Stimulated activated naive B cell treated with anti-CD40 and anti-IgM and Interleukin-4, amounts not matched to agents 10 μg/mL and 1 μg/mL and 100 μg/mL, for 72 hours (primary cell): ENCODE measurements around the gene HM13.
A peak's percentile ranks its signal among the peaks of the same experiment; 100 is the strongest.
"Not testable (repeated sequence)": the region's sequence is repeated elsewhere in the genome, so short reads cannot be mapped to it uniquely, and the experiment has no call there.

Experiments used
- ATAC-seq, 2 donors: fragments of 150-1000 bp; cut with Tn5 transposase; replicated peaks; 2 replicates each; pipeline ENCODE4 v1.10.0; 2021; ENCODE audit warnings: moderate library complexity in 1 of 2
- DNase-seq: peaks from one replicate; pipeline ENCODE4 v3.0.0; 2021
- H3K27ac Mint-ChIP-seq: one replicate; pipeline ENCODE4 v1.8.0; 2022; ENCODE audit warnings: mild to moderate bottlenecking, mixed read lengths
- H3K27me3 Mint-ChIP-seq, 2 donors: one replicate each; pipeline ENCODE4 v1.8.0; 2022; ENCODE audit warnings: mixed read lengths in 2 of 2
- H3K36me3 Mint-ChIP-seq, 2 donors: one replicate each; pipeline ENCODE4 v1.8.0; 2022; ENCODE audit warnings: mixed read lengths in 2 of 2, mild to moderate bottlenecking in 1 of 2
- H3K4me1 Mint-ChIP-seq, 2 donors: one replicate each; pipeline ENCODE4 v1.8.0; 2022; ENCODE audit warnings: mixed read lengths in 2 of 2, mild to moderate bottlenecking in 1 of 2
- H3K4me3 Mint-ChIP-seq, 2 donors: one replicate each; pipeline ENCODE4 v1.8.0; 2022; ENCODE audit warnings: mild to moderate bottlenecking in 2 of 2, mixed read lengths in 2 of 2, moderate library complexity in 1 of 2
- H3K9me3 Mint-ChIP-seq, 2 donors: one replicate each; pipeline ENCODE4 v1.8.0; 2022; ENCODE audit warnings: mixed read lengths in 2 of 2, mild to moderate bottlenecking in 1 of 2

The HM13 gene

DNA sequence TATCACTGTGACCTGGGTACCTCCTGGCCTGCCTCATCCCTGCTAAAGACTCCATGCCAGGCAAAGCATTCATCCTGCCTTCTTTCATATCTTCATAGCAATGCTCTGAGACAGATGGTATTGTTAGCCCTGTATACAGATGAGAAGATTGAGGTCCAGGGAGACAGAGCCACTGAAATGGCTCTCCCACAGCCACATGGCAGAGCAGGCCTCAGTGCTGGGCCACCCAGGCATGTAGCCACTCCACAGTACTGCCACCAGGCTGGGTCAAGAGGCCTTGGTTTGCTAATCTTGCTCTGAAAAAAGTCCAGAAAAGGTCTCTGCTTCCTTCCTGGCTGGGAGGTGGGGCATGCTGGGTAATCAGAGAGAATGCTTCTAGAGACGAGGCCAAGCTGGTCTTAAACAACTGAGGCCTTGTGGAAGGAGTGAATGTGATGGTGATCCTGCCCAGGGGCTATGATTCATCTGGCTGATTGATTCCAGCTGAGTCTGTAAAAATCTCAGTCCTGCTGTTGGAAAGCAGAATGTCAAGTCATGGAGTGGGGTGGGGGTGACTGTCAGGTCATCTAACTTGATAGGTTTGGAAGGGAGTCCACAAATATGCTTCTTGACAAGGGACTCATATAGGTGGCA lies 29.8 kb downstream of the HM13 start:
- Mint-ChIP-seq H3K27ac (no peak overlapping the region), H3K9me3 (no peaks in the 10 kb centered on the region), H3K36me3 (peaks cover 31 to 61% of the 10 kb centered on the region in 2 donors), H3K27me3 (no peaks in the 10 kb centered on the region), H3K4me1 (peaks cover 19 to 24% of the 10 kb centered on the region in 2 donors), H3K4me3 (no peak overlapping the region)
- DNase-seq = no peak
- no peak for ATAC-seq

DNA sequence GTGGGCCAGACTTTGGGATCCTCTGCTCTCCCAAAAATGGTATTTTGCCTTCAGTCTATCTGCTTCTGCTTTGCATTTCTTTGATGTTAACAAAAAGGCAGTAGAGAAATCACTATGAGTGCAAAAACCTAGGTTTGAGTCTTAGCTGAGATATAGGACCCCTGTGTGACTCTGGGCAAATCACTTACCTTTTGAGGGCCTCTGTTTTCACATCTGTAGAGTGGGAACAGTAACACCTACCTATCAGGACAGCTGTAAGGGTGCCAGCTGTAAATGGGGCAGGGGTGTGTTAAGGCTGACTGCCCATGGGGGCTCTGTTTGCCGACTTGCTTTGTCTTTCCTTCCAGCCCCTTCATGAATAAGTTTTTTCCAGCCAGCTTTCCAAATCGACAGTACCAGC lies 30.4 kb downstream of the HM13 start:
- H3K4me3 Mint-ChIP-seq = no peak overlapping the region
- H3K27me3 Mint-ChIP-seq = no peaks in the 10 kb centered on the region
- H3K9me3 Mint-ChIP-seq = no peaks in the 10 kb centered on the region
- peaks cover 21 to 27% of the 10 kb centered on the region in 2 donors for H3K4me1 Mint-ChIP-seq
- H3K36me3 Mint-ChIP-seq = peaks cover 35 to 64% of the 10 kb centered on the region in 2 donors
- DNase-seq (no peak), ATAC-seq (no peak)
- H3K27ac Mint-ChIP-seq = no peak overlapping the region

DNA sequence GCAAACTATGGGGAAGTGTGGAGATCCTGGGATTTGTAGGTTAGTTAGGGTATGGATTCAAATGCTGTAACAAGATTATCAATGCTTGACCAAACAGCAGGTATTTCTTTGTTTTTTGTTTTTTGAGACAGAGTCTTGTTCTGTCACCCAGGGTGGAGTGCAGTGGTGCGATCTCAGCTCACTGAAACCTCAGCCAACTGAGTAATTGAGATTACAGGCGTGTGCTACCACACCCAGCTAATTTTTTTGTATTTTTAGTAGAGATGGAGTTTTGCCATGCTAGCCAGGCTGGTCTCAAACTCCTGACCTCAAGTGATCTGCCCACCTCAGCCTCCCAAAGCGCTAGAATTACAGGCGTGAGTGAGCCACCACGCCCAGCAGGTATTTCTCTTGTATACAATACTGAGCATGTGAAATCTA lies 31.4 kb downstream of the HM13 start:
- not testable (repeated sequence) for H3K9me3 Mint-ChIP-seq, DNase-seq, H3K27ac Mint-ChIP-seq, ATAC-seq, H3K27me3 Mint-ChIP-seq, H3K4me3 Mint-ChIP-seq
- H3K4me1 Mint-ChIP-seq = peaks cover 21 to 32% of the 10 kb centered on the region in 2 donors
- peaks cover 42 to 66% of the 10 kb centered on the region in 2 donors for H3K36me3 Mint-ChIP-seq

DNA sequence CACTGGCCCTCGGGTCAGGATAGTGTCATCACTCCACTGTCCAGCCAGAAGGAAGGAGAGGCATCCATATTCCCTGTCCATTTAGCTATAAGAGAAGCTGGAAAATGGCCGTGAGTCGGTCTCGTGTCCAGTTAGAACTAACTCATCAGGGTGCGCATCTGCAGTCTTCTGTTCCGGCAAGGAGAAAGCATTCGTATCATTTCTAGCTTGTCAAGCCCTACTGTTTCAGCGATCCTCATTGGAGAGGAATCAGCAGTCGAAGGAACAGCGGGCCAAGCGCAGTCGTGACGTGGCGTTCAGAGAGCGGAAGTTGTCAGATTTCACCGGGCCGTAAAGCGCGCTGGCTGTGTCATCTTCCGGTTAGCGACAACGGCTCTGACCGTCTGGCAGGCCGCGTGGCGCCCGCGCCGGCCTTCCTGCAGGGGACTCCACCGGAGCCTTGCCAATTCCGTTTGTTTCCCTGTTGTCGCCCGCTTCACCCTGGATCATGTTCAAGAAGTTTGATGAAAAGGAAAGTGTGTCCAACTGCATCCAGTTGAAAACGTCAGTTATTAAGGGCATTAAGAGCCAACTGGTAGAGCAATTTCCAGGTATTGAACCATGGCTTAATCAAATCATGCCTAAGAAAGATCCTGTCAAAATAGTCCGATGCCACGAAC lies 32.9 kb downstream of the HM13 start:
- ATAC-seq = peak; percentile 86
- no peaks in the 10 kb centered on the region for H3K27me3 Mint-ChIP-seq
- no peaks in the 10 kb centered on the region for H3K9me3 Mint-ChIP-seq
- H3K4me1 Mint-ChIP-seq = peaks cover 19 to 25% of the 10 kb centered on the region in 2 donors
- H3K4me3 Mint-ChIP-seq = peak overlapping the region; percentile 91 to 93
- peaks cover 50 to 74% of the 10 kb centered on the region in 2 donors for H3K36me3 Mint-ChIP-seq
- DNase-seq = peak; percentile 73
- peak overlapping the region; percentile 97 for H3K27ac Mint-ChIP-seq

DNA sequence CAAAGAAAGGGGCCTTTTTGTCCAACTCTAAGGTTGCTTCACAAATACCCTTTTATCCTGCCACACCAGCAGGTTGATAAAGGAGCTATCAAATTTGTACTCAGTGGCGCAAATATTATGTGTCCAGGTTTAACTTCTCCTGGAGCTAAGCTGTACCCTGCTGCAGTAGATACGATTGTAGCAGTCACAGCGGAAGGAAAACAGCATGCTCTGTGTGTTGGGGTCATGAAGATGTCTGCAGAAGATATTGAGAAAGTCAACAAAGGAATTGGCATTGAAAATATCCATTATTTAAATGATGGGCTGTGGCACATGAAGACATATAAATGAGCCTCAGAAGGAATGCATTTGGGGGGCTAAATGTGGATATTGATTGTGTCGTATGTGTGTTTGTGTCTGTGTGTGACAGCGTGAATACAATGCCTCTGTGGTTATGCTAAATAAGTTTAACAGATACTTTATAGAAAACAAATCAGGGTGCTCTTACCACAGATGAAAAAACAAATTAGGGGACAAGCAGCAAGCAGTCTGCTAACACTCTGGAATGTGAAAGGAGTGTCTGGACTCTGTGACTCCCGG lies 33.6 kb downstream of the HM13 start:
- peak in 1 of 2 donors; percentile 20 for ATAC-seq
- Mint-ChIP-seq H3K4me3 (peak overlapping the region; percentile 91 to 93), H3K4me1 (peaks cover 14 to 19% of the 10 kb centered on the region in 2 donors), H3K36me3 (peaks cover 53 to 75% of the 10 kb centered on the region in 2 donors), H3K27me3 (no peaks in the 10 kb centered on the region), H3K27ac (peak overlapping the region; percentile 97), H3K9me3 (no peaks in the 10 kb centered on the region)
- no peak for DNase-seq

DNA sequence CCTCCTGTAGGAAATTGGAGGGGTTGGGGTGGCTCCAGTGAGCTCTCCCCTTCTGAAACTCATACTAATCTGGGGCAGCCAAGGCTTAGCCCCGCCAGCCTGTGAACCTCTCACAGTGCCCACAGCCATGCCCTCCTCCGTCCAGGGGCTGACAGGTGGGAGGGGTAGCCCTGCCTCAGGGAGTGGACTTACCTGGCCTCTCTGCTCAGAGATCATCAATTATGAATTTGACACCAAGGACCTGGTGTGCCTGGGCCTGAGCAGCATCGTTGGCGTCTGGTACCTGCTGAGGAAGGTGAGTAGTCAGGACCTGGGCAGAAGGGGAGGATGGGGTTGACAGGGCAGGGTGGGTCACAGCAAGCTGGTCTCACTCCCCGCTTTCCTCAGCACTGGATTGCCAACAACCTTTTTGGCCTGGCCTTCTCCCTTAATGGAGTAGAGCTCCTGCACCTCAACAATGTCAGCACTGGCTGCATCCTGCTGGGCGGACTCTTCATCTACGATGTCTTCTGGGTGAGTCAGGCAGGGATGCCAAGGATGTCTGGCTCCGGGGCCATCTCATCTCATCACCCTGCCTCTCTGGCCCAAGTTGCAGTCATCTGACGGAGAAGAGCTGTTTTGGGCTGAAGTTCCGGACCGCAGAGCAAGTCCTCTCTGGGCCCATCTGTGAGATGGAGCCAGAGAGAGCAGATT lies 34.7 kb downstream of the HM13 start:
- no peaks in the 10 kb centered on the region for H3K27me3 Mint-ChIP-seq
- H3K4me3 Mint-ChIP-seq = peak overlapping the region; percentile 91 to 93
- H3K27ac Mint-ChIP-seq = peak overlapping the region; percentile 97
- peaks cover 12 to 15% of the 10 kb centered on the region in 2 donors for H3K4me1 Mint-ChIP-seq
- H3K36me3 Mint-ChIP-seq = peaks cover 51 to 70% of the 10 kb centered on the region in 2 donors
- ATAC-seq (no peak), DNase-seq (no peak)
- H3K9me3 Mint-ChIP-seq = no peaks in the 10 kb centered on the region

DNA sequence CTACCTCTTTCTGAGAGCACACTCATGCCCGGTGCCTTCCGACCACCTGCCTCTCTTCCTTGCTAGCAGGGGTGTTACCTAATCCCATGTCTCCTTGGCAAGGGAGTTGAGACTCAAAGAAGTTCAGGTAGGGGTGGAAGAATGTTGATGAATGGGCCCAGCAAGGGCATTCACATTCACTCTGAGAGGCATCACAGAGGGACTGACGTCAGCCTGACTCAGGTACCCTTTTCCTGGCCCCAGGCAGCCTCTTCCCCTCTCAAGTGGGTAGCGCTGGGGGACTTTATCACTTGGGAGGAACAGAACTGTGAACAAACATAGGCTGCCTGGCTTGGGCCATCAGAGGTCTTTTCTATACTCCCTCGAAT lies 35.3 kb downstream of the HM13 start:
- no peak for DNase-seq
- no peak for ATAC-seq
- no peak overlapping the region for H3K27ac Mint-ChIP-seq
- no peaks in the 10 kb centered on the region for H3K27me3 Mint-ChIP-seq
- peaks cover 10 to 15% of the 10 kb centered on the region in 2 donors for H3K4me1 Mint-ChIP-seq
- no peaks in the 10 kb centered on the region for H3K9me3 Mint-ChIP-seq
- peaks cover 47 to 68% of the 10 kb centered on the region in 2 donors for H3K36me3 Mint-ChIP-seq
- peak overlapping the region in 1 of 2 donors; percentile 41 for H3K4me3 Mint-ChIP-seq

DNA sequence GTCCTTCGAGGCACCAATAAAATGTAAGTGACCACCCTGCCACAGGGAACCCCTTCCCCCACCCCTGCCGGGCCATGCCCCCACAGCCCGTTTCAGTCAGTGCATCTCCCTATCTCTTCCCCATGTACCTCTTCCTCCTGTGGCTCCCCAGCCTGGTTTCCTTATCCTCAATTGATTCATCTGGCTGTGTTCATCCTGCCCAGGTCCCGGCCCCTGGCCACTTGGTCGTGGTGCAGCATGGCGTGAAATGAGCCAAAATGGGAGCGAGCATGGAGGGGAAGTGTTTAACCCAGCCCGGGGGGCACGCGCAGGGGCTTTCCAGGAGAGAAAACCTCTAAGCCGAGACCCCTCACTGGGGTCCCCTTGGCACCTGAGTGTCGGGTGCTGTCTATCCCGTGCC lies 35.9 kb downstream of the HM13 start:
- Mint-ChIP-seq H3K4me3 (no peak overlapping the region), H3K27ac (no peak overlapping the region), H3K9me3 (no peaks in the 10 kb centered on the region), H3K4me1 (peaks cover 10 to 15% of the 10 kb centered on the region in 2 donors), H3K36me3 (peaks cover 49 to 66% of the 10 kb centered on the region in 2 donors), H3K27me3 (no peaks in the 10 kb centered on the region)
- ATAC-seq (no peak), DNase-seq (no peak)

DNA sequence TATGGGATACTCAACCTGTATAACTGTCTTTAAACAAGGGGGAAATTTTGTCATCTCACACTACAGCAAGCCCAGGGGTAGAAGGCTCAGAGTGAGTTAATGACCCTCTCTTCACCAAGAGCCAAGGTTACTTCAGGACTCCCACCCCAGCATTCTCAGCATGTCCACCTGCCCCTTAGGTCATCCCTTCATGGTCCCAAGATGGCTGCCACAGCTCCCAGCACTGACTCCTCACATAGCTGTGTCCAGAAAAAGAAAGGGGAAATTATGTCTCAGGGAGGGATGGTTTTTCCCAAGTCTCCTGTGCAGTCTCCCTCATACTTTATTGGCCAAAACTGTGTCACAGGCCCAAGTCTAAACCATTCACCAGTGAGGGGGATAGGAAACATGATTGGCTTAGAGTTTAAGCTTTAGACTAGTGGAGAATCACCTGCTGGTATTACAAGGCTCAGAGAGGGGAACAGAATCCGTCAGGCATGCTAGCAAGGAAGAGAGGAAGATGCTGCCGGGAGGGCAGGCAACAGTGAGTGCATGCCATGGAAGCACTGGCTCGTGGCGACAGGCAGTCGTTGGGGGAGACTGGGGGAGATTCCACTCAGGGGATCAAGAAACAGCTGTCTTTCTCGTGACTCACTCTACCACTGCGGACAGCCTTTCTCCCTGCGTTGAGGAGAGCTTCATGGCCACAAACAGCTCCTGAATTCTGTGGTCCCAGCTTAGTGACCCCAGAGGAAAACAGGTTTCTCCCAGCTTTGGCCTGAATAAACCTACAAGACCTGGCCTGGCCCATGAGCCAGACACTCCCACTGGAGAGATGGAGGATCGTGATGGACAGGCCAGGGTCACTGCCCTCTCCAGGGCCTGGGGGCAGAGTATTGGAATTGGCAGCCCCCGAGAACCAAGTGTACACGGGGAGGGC lies 37.2 kb downstream of the HM13 start:
- H3K27ac Mint-ChIP-seq = peak overlapping the region; percentile 85
- peaks cover 54 to 66% of the 10 kb centered on the region in 2 donors for H3K36me3 Mint-ChIP-seq
- H3K27me3 Mint-ChIP-seq = no peaks in the 10 kb centered on the region
- no peaks in the 10 kb centered on the region for H3K9me3 Mint-ChIP-seq
- peaks cover 10 to 15% of the 10 kb centered on the region in 2 donors for H3K4me1 Mint-ChIP-seq
- H3K4me3 Mint-ChIP-seq = no peak overlapping the region
- no peak for DNase-seq
- no peak for ATAC-seq

DNA sequence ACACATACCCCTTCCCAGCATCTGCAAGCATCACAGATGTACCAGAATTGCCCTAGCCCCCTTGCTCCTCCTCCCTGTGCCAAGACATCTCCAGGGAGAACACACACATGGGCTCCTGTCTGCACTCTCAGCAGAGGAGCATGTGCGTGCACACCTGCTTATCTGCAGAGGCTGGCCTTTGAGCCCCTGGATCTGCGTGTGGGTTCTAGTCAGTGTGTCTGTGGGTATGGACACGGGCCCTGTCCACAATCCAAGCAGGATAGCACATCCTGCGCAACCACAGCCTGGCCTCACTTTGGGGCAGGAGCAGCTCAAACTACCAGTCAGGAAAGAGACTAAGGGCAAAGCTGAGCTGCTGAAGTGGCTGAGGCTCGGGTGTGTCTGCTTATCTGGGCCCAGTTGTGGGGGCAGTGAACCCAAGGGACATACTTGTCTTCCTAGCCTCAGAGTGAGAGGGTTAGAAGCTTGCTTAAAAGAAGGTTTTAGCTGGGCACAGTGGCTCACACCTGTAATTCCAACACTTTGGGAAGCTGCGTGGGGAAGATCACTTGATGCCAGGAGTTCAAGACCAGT lies 41.0 kb downstream of the HM13 start:
- Mint-ChIP-seq H3K27me3 (no peaks in the 10 kb centered on the region), H3K27ac (peak overlapping the region; percentile 51), H3K4me1 (peaks cover 10 to 16% of the 10 kb centered on the region in 2 donors), H3K9me3 (no peaks in the 10 kb centered on the region), H3K4me3 (no peak overlapping the region), H3K36me3 (peaks cover 47 to 54% of the 10 kb centered on the region in 2 donors)
- DNase-seq = no peak
- no peak for ATAC-seq

DNA sequence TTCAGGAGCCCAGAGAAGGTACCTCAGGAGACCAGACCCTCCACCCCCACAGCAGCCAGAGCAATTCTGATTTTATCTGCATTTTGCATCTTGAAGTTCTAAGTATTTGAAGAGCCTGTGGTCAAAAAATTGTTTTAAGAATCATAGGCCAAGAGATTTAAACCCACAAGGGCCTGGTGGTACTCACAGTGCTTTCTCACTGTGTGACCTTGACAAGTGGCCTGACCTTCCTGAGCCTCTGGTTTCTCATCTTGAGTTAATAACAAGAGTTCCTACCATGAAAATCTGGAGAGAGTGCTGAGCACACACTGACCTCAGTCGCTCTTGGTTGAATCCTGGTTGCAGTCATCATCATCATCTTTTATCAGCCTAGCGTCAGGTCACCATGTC lies 45.5 kb downstream of the HM13 start:
- H3K4me3 Mint-ChIP-seq = no peak overlapping the region
- DNase-seq (no peak), ATAC-seq (peak; percentile 2)
- H3K4me1 Mint-ChIP-seq = peaks cover 12 to 17% of the 10 kb centered on the region in 2 donors
- no peaks in the 10 kb centered on the region for H3K27me3 Mint-ChIP-seq
- no peaks in the 10 kb centered on the region for H3K9me3 Mint-ChIP-seq
- H3K36me3 Mint-ChIP-seq = peaks cover 53 to 61% of the 10 kb centered on the region in 2 donors
- H3K27ac Mint-ChIP-seq = no peak overlapping the region

DNA sequence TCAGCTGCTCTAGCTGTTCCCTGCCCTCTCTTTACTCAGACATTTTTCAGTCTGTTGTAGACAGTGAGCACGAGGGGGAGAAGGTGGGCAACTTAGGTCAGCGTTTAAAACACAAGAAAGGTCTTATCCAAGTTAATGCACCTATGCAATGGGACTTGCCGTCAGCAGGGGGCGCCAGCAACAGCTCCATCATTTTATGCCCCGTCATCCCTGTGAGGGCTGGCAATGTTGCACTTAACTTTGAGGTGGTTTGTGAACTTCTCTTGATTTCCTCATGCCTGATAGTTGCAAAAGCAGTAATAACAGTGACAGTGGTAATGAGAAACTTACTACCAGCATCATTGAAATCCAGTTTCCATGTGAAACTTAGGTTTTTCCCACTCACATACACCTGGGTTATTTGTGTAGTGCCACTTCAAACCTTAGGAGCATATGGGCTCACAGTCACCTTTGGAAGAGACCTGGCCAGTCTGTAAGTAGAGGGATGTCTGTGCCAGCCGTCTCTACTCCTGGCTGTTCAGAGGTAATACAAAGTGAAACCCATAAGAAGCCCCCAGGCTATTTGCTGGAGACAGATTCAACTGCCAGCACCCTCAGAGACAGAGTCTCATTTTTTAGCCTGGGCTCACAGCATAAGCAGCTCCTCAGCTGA lies 46.0 kb downstream of the HM13 start:
- Mint-ChIP-seq H3K4me3 (no peak overlapping the region), H3K36me3 (peaks cover 48 to 58% of the 10 kb centered on the region in 2 donors), H3K9me3 (no peaks in the 10 kb centered on the region), H3K27me3 (no peaks in the 10 kb centered on the region), H3K4me1 (peaks cover 12 to 17% of the 10 kb centered on the region in 2 donors), H3K27ac (peak overlapping the region; percentile 87)
- ATAC-seq (peak; percentile 80 to 81), DNase-seq (peak; percentile 39)
